Stimulated activated CD8-positive, alpha-beta memory T cell treated with anti-CD3 and anti-CD28 coated beads, Interleukin-15, amount 100 ng/mL, for 1 hour (primary cell): ENCODE measurements around the gene XPNPEP2.

Experiments
- DNase-seq: peaks from one replicate; pipeline ENCODE4 v3.0.0-alpha.2; 2020; ENCODE audit warnings: low read depth

Gene XPNPEP2

DNA sequence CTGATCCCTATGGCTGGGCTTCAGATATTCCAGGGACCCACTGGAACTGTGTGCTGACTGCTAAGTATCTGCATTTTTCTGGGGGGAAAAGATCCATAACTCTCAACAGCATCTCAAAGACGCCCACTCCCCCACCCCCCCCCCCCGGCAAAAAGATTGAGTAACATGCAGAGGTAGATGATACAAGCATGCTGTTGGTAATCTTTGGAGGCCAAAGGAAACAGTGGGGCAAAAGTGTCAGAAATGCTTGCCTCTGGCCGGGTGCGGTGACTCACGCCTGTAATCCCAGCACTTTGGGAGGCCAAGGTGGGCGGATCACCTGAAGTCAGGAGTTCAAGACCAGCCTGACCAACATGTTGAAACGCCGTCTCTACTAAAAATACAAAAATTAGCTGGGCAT, 12.2 kb downstream of the XPNPEP2 start:
- no peak for DNase-seq

DNA sequence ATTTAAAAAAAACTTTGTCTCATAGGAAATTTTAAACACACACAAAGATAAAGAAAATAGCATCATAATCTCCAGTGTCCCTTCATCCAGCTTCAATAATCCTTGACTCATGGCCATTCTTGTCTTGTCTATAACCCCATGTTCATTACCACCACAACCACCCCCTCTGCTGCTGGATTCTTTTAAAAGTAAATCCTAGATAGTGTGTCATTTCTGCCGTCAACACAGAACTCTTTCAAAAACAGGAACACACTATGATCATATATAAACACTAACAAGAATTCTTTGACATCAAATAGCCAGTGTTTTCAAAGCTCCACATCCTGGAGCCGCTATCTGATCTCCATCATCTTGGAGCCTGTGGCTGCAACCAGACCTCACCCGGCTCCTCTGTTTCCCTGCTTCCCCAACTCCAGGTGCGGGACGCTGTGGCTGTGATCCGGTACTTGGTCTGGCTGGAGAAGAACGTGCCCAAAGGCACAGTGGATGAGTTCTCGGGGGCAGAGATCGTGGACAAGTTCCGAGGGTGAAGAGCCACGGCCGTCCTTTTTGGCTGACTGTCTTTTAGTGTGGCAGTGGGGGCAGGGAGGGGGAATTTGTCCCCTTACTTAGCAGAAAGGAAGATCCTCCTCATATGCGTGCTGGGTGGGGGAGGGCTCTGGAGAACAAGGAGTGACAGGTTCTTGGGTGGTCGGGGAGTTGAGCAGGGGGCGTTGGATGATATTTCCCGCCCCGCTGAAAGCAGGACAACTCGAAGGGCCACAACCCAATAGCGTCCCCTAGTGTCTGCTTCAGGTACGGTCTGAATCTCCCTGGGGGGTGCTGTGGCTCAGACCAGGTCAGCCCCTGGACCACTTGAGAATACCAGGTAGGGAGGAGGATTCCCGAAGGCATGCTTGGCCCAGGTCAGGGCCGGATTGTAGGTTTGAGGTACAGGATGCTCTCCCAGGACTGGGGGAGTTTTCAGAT, 15.6 kb downstream of the XPNPEP2 start:
- no peak for DNase-seq

DNA sequence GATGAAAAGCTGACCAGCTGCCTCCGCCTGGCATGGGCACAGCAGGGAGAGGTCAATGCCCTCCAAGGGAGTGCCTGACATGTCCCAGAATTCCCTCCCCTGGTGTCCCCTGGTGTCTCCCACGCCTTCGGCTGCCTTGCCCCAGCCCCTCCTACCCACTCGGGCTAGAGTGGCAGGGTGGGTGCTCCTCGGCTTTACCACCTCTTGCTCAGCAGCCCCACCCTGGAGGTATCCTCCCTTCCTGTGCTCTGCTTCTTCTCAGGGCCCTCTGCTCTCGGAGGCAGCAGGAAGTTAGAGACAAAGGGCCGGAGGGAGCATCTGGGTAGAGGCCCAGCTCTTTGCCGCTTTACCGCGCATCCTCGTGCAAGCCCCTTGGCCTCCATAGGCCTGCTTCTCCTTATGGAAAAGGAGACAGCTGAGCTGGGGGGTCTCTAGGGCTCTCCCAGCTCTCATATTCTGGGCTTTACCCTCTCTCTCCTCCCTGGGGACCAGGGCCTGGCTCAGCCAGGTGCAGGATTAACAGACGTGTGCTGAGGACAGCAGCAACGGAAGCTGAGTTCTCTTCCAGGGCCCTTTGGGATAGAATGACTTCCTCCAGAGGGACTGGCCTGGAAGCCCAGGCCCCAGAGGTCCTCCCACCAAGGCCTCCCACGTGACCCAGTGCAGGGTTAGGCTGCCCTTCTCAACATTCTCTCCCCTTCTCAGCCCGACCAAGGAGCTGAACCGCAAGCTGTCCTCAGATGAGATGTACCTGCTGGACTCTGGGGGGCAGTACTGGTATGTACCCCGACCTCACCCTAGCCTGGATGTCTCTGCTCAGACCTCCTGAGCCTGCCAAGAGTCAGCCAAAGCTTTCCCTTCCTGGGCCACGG, 17.2 kb downstream of the XPNPEP2 start:
- no peak for DNase-seq

DNA sequence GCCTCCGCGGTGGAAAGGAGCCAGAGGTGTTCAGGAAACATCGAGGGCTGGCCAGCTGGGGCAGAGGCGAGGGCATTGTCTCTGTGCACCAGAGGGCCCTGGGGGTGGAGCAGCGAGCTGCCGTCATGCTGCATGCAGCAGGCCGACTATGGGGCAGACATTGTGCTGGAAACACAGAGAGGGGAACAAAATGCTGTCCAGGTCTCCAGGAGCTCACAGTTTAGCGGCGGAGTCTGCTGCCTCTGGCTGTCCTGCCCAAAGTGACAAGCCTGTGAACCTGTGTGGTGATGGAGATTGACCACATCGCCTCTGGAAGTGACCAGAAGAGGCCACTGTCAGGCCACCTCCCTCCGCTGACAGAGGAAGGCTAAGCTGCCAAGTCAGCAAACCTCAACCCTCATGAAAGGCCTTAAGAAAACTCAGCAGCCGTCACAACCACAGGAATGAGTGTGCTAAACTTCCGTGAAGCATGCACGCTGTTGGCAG, 20.8 kb downstream of the XPNPEP2 start:
- DNase-seq: no peak

DNA sequence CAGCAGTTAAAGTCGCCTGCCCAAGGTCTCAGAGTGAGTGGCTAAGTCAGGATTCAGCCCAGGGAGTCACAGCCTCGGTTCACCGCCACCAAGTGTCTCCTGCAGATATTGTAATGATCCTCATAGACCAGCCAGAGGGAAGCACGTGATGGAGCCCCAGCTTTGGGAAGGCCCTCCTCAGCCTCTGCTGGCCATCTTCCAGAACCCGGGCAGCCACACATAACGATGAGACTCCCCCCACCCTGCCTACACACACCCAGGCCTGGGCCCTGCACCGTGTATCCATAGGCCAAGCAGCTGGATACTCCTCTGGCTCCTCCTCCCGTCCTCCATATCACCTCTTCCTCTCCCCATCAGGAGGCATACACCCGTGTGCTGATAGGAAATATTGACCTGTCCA, 21.4 kb downstream of the XPNPEP2 start:
- DNase-seq: no peak

DNA sequence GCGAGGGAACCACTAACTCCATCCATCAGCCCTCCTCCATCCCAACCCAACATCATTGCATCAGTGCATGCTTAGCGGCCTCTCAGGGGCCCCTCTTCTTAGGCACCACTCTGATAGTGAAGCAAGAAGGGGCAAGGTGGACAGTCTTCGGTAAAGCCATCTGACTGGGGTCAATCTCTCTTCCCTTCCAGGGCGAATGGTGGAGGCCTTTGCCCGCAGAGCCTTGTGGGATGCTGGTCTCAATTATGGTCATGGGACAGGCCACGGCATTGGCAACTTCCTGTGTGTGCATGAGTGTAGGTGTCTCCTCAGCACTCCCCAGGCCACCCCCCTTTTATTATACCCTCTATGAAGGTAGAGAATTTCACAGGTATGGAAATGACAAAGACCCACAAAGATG, 22.2 kb downstream of the XPNPEP2 start:
- no peak for DNase-seq

DNA sequence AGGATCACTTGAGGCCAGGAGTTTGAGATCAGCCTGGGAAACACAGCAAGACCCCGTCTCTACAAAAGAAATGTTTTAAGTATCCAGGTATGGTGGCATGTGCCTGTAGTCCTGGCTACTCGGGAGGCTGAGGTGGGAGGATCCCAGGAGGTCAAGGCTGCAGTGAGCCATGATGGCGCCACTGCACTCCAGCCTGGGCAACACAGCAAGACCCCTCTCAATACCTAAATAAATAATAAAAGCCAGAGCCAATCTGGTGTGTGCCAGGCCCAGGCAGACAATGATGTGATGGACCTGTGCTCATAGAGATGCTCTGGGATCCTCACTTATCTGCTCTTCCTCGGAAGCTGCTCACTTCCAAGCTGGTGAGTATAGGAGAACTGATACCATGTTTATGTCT, 22.8 kb downstream of the XPNPEP2 start:
- no peak for DNase-seq

GRCh38 chrX:129762448-129762847, 23.7 kb downstream of the XPNPEP2 start:
- DNase-seq: no peak

- no peak for DNase-seq
Observed at GRCh38 chrX:129763666-129764065, 24.9 kb downstream of the XPNPEP2 start.

DNA sequence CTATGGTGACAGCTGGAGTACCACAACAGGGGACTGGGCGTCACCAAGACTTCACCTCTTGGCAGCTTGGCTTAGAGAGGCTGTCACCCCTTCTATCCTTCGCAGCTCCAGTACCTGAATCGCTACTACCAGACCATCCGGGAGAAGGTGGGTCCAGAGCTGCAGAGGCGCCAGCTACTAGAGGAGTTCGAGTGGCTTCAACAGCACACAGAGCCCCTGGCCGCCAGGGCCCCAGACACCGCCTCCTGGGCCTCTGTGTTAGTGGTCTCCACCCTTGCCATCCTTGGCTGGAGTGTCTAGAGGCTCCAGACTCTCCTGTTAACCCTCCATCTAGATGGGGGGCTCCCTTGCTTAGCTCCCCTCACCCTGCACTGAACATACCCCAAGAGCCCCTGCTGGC, 29.4 kb downstream of the XPNPEP2 start:
- DNase-seq: no peak

DNA sequence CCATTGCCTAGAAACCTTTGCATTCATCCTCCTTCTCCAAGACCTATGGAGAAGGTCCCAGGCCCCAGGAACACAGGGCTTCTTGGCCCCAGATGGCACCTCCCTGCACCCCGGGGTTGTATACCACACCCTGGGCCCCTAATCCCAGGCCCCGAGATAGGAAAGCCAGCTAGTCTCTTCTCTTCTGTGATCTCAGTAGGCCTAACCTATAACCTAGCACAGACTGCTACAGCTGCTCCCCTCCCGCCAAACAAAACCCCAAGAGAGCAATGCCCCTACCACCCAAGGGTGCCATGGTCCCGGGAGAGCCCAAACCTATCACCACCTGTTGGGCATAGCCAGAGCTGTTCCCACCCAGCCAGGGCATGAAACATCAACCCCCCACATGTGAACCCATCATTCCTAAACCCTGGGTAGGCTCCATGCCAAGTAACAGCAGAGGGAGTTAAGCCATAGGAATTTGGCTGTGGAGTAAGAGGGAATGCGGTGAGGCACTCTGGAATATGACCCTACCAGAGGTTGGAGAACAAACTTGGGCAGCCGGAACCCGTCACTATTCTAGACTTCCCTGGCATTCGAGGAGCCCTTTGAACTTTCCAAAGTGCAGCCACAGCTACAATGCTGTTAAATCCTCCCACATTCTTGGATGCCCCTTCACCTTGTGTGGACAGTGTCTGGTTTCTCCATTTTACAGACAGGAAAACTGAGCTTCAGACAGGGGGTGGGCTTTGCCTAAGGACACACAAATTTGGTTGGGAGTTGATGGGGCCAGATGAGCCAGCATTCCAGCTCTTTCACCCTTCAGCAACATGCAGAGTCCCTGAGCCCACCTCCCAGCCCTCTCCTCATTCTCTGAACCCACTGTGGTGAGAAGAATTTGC, 30.0 kb downstream of the XPNPEP2 start:
- DNase-seq: no peak

- no peak for DNase-seq
Observed at GRCh38 chrX:129769467-129770154, 30.8 kb downstream of the XPNPEP2 start.

GRCh38 chrX:129771266-129771995, 32.7 kb downstream of the XPNPEP2 start:
- DNase-seq: no peak

DNA sequence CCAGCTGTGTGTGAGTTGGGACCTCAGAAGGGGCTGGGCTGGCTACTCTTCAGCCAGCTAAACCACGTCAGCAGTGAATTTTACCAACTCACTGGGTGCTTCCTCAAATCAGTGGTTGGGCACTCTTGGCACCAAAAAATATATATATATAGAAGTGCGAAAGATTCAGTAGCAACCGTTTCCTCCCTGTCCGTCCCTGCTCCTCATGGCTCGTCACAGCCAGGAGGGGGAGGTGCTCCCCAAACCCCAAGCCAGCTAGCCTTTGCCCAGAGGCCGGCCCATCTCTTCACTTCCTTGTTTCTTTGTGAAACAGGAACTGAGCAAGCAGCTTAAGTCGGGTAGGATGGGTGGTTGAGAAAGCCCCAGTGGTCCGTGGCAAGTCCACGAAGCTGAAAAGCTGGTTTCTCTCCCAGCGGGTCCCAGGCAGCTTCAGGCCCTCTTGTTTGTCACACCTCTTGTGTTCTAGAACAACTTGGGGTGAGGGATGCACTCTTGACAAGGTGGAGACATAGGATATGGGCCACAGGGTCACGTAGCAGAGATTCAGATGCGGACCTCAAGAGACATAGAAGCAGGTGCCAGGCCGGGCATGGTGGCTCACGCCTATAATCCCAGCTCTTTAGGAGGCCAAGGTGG, 34.1 kb downstream of the XPNPEP2 start:
- DNase-seq: no peak

DNA sequence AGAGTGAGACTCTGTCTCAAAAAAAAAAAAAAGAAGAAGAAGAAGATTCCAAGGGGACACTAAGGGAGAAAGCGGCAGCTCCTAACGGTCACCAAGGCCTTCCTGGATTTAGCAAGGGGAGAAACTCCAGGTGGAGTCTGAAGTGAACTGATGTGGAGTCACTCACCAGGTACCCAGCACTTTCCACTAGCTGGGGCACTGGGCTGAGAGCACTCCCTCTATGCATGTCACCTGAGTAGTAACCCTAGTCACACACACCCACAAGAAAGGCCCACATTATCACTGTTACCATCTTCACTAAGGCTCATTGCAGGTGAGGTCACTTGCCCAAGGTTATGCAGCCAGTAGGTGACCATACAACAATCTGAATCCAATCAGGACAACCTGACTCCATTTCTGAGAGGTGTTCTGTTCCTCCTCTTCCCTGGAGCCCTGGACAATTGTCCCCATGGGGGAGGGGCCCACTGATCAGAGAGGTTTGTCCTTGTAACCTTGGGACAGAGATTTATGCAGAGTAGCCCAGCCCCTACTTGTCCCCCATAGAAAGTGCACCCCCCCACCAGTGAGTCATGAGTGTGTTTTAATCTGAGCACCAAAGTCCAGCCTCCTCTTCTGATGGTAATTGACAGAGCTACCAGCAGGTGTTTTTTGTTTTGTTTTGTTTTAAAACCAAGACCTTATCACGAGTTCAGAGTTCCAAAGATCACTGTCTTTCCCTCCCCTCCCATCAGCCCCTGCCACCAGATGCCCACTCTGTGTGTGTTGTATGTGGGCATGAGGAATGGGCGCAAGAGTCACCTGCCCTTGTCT, 35.1 kb downstream of the XPNPEP2 start:
- DNase-seq: no peak

GRCh38 chrX:129777218-129778030, 38.6 kb downstream of the XPNPEP2 start:
- DNase-seq: no peak

DNA sequence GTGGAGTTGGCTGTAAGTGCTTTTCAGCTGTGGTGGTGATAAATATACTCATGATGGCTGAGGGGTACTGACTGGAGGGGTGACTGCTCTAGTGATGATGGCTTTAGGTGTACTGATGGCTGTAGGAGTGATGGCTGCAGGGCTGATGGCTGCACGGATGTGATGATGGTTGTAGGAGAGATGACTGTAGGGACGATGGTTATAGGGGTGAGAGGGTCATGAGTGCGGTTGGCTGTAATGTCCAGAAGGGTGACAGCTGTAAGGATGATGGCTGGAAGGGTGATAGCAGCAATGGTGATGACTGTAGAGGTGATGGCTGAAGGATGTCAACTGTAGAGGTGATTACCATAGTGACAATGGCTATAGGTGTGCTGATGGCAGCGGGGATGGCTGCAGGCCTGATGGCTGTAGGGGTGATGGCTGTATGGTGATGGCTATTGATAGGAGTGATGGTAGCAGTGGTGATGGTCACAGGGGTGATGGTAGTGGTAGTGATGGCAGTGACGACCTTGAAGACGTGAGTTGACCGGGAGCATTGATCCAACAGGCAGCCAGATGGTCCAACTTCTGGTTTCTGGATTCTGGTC, 40.4 kb downstream of the XPNPEP2 start:
- DNase-seq: no peak

- DNase-seq: no peak
Observed at GRCh38 chrX:129779747-129780146, 41.0 kb downstream of the XPNPEP2 start, which contains the start of gene SASH3. TSS of gene SASH3 (plus strand) at chrX:129779949. CDS start at chrX:129780098, 149 bp downstream.
